ENCODE measurements around the gene KLHL25. TPM values are rescaled to one million over a fixed set of nuclear protein-coding genes. Genes with fewer than 3 reads are reported as not detected.

Gene KLHL25
- total RNA-seq, 2 donors from 2014 or later = 6.6 to 12.7 TPM

DNA sequence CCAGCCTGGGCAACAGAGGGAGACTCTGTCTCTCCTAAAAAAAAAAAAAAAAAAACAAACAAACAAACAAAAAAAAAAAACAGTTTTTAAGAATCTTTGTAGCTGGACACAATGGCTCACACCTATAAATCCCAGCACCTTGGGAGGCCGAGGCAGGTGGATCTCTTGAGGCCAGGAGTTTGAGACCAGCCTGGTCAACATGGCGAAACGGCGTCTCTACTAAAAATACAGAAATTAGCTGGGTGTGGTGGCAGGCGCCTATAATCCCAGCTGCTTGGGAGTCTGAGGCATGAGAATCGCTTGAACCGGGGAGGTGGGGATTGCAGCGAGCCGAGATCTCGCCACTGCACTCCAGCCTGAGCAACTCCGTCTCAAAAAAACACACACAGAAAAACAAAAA, 53.1 kb downstream of the KLHL25 start:
- Histone ChIP-seq H3K27ac (no peak overlapping the region), H3K4me3 (no peak overlapping the region), H3K9me3 (no peaks in the 10 kb centered on the region), H3K36me3 (peaks cover 45% of the 10 kb centered on the region), H3K4me1 (no peaks in the 10 kb centered on the region), H3K27me3 (no peaks in the 10 kb centered on the region), H3K9ac (ENCODE audit: low read depth in 2 of 2, low read length in 2 of 2) (no peak overlapping the region)
- no peak for DNase-seq
- TF ChIP-seq CTCF (IDR thresholded peaks at IDR 0.05) = no peak
- intact Hi-C loops (cut with DNase I) = no loop called here

GRCh38 chr15:85741021-85741421, 53.7 kb downstream of the KLHL25 start:
- Histone ChIP-seq H3K9ac (ENCODE audit: low read depth in 2 of 2, low read length in 2 of 2) (no peak overlapping the region), H3K4me3 (no peak overlapping the region), H3K9me3 (no peaks in the 10 kb centered on the region), H3K36me3 (peaks cover 46% of the 10 kb centered on the region), H3K27me3 (no peaks in the 10 kb centered on the region), H3K4me1 (no peaks in the 10 kb centered on the region), H3K27ac (no peak overlapping the region)
- DNase-seq = no peak
- no peak for TF ChIP-seq CTCF (IDR thresholded peaks at IDR 0.05)
- intact Hi-C loops (cut with DNase I) = no loop called here

- no peak for DNase-seq
- no peak for TF ChIP-seq CTCF (IDR thresholded peaks at IDR 0.05)
- H3K36me3 ChIP-seq = peaks cover 32% of the 10 kb centered on the region
- no peak overlapping the region for H3K4me3 ChIP-seq
- H3K9me3 ChIP-seq = no peaks in the 10 kb centered on the region
- intact Hi-C loops (cut with DNase I) = loop anchor here (5.0 kb wide), 1 partner anchor 55 kb away; the partner anchor contains the start of gene KLHL25
- H3K4me1 ChIP-seq = no peaks in the 10 kb centered on the region
- no peak overlapping the region for H3K27ac ChIP-seq
- no peaks in the 10 kb centered on the region for H3K27me3 ChIP-seq
- H3K9ac ChIP-seq (ENCODE audit: low read depth in 2 of 2, low read length in 2 of 2) = no peak overlapping the region
Measured at GRCh38 chr15:85737061-85737460, 57.7 kb downstream of the KLHL25 start.

DNA sequence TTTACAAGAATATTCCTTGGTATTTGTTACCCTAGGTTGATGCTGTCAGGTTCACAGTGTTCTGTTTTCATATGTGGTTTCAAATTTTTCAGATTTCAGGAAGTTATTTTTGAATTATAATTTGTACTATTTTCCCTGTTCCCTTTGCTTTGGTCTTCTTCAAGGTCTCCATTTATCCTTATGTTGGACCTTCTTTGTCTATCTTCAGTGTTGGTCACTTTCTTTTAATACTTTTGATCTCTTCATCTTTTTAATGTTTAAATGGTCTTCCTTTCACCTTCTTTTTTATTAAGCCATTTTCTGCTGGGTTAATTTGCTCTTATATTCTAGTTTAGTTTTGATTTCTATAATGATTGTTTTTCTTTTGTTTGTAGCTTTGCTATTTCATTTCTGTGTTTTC, 61.3 kb downstream of the KLHL25 start:
- H3K27ac ChIP-seq = no peak overlapping the region
- no peak for DNase-seq
- H3K27me3 ChIP-seq = no peaks in the 10 kb centered on the region
- H3K9ac ChIP-seq (ENCODE audit: low read depth in 2 of 2, low read length in 2 of 2) = no peak overlapping the region
- intact Hi-C loops (cut with DNase I) = no loop called here
- peaks cover 19% of the 10 kb centered on the region for H3K36me3 ChIP-seq
- no peaks in the 10 kb centered on the region for H3K4me1 ChIP-seq
- H3K9me3 ChIP-seq = no peaks in the 10 kb centered on the region
- H3K4me3 ChIP-seq = no peak overlapping the region
- TF ChIP-seq CTCF (IDR thresholded peaks at IDR 0.05) = no peak

DNA sequence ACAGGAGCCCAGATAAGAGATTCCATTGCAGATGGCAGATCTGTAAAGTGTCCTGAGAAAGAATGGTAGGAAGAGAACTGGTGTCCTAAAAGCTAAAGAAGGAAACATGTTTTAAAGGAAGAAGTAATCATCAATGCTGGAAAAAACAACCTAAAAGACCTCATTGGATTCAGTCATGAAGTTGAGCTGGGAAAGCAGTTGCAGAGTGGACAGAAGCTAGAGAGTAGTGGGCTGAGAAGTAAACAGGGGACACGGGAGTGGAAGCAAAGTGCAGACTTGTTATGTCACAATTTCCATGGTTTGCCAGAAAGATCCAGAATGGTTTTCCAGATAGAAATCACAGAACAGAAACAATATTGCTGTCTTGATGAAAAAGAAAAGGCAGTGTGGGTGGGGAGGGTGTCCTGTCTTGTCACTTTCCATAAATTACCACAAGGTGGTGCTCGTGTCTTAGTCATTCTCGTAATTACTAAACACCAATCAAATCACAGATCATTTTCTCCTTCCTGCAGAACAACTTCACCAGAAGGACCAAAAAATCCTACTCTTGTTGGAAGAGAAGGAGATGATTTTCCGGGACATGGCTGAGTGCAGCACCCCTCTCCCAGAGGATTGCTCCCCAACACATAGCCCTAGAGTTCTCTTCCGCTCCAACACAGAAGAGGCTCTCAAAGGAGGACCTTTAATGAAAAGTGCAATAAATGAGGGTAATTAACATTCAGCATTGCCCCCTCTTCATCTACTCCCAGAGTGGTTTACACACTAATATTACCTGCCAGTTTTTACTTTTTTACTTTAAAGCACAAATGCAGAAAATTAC, 64.5 kb downstream of the KLHL25 start:
- Histone ChIP-seq H3K9me3 (no peaks in the 10 kb centered on the region), H3K4me3 (no peak overlapping the region), H3K36me3 (peaks cover 9% of the 10 kb centered on the region), H3K27ac (no peak overlapping the region), H3K9ac (ENCODE audit: low read depth in 2 of 2, low read length in 2 of 2) (no peak overlapping the region), H3K4me1 (no peaks in the 10 kb centered on the region), H3K27me3 (no peaks in the 10 kb centered on the region)
- TF ChIP-seq CTCF (IDR thresholded peaks at IDR 0.05) = peak; percentile 82
- intact Hi-C loops (cut with DNase I) = loop anchor here (2.0 kb wide), 1 partner anchor 103 kb away; no protein-coding TSS in a partner anchor
- DNase-seq = peak; percentile 70
